SK-N-MC (cell line): ENCODE measurements around the gene TMPRSS4.

ENCODE experiments used
- EZH2 ChIP-seq: fragments of 200-600 bp; sonication (generic); IDR thresholded peaks from one replicate; pipeline ENCODE4 v1.6.1; 2017; ENCODE audit warnings: antibody characterized with exemption
- POLR2AphosphoS5 ChIP-seq: IDR thresholded peaks from 2 replicates; pipeline ENCODE4 v1.6.1; 2012; ENCODE audit warnings: mild to moderate bottlenecking, low read depth, low read length, borderline replicate concordance

DNA sequence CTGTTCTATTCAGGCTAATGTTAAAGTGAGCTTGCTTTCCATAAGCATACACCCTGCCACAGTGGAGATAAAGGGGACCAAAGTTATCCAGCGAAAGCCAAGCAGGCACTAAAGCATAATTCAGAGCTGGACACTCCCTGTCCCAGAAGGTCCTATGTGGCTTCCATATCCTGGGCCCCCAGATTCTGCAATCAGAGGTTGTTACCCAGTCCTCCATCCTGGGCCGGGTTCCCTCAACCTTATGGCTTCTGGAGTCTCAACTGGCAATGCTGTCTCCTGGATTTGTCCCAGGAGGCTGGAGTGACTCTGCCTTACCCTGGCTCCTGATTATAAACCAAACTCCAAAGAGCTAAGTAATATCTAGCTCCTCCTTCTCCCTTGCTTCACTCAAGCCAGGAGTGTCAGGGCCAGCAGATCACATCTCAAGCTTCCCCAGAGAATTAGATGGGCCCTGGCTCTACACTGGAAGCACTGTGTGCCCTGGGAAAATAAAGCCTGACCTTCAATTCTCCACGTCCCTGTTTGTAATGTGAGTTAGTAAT, 23.9 kb downstream of the TMPRSS4 start:
- TF ChIP-seq POLR2AphosphoS5 (no peak), EZH2 (no peak)
